Stimulated activated CD8-positive, alpha-beta memory T cell treated with anti-CD3 and anti-CD28 coated beads, Interleukin-2, amount 100 ng/mL, for 48 hours (primary cell): Measurements from ENCODE around the gene UTP14C.
A peak's percentile ranks its signal among the peaks of the same experiment; 100 is the strongest.
"Not testable (repeated sequence)": the region's sequence is repeated elsewhere in the genome, so short reads cannot be mapped to it uniquely, and the experiment has no call there.

ENCODE experiments used
- DNase-seq, 2 donors: peaks; one replicate each; pipeline ENCODE4 v3.0.0-alpha.2; 2020; ENCODE audit warnings: low read depth in 2 of 2

Gene UTP14C

DNA sequence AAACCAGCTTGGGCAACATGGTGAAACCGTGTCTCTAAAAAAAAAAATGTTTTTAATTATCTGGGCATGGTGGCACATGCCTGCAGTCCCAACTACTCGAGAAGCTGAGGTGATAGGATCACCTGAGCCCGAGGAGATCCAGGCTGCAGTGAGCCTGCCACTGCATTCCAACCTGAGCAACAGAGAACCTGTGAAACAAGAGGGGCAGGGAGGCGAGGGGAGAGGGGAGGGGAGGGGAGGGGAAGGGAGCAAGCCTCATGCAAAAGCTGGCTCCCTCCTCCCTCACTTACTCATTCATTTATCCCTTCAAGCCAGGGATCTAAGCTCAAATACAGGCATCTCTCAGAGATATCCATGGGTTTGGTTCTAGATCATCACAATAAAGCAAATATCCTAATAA, 22.1 kb upstream of the UTP14C start:
- DNase-seq = no peak

DNA sequence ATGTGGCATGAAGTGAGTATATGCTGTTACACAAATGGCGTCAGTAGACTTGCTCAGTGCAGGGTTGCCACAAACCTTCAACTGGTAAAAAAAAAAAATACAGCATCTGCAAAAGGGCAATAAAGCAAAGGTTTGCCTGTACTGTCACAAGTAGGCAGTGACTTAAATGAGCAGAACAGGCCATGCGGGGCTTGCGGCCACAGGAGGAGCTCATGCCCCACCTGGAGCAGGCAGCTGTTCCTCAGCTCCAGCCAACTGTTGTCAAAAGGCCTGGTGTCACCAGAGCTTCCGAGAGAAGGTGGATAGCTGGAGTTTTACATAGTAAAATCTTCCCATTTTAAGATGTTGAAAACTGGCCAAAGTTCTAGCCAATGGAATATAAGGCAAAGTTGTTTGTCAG, 20.9 kb upstream of the UTP14C start:
- DNase-seq = no peak

DNA sequence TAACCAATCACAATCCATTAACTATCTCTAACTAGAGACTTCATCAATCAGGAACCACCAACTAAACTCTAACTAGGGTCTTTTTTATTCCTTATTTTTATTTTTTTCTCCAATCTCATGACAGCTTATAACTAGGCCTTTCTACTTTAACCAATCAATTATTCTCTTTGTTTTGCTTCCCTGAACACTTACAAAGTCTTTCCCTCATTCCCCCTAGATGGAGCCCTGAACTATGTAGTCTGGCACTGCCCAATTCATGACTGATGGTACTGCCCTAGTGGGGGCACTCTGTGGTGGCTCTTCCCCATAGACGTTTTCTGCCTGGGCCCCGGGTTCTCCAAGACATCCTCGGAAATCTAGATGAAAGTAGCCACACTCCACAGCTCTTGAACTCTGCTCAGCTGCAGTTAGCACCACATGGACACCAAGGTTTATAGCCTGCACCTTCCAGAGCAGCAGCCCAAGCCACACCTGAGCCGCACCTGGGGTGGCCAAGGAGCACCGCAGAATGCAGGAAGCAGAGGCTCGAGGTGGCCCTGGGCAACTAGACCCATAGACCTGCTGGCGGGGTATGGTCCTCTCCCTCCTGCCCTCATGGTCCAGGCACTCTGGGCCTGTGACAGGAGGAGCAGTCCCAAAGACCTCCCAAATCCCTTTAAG, 19.9 kb upstream of the UTP14C start:
- no peak for DNase-seq

DNA sequence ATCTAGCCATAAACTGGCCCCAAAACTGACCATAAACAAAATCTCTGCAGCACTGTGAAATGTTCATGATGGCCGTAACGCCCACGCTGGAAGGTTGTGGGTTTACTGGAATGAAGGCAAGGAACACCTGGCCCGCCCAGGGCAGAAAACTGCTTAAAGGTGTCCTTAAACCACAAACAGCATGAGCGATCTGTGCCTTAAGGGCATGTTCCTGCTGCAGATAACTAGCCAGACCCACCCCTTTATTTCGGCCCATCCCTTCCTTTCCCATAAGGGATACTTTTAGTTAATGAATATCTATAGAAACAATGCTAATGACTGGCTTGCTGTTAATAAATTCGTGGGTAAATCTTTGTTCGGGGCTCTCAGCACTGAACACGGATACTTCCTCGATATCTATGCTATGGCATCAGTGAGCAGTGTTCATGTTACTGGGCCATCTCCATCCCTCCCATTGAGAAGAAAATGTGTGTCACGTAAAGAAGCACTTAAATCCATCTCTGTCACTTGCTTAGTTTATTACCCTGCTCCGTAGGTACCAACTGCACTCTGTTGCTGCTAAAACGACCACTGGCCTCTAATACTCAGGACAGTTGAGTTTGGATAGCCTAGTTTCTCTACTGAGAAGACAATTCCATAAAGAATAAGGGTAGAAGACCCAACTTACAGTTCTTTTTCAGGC, 18.5 kb upstream of the UTP14C start:
- no peak for DNase-seq

DNA sequence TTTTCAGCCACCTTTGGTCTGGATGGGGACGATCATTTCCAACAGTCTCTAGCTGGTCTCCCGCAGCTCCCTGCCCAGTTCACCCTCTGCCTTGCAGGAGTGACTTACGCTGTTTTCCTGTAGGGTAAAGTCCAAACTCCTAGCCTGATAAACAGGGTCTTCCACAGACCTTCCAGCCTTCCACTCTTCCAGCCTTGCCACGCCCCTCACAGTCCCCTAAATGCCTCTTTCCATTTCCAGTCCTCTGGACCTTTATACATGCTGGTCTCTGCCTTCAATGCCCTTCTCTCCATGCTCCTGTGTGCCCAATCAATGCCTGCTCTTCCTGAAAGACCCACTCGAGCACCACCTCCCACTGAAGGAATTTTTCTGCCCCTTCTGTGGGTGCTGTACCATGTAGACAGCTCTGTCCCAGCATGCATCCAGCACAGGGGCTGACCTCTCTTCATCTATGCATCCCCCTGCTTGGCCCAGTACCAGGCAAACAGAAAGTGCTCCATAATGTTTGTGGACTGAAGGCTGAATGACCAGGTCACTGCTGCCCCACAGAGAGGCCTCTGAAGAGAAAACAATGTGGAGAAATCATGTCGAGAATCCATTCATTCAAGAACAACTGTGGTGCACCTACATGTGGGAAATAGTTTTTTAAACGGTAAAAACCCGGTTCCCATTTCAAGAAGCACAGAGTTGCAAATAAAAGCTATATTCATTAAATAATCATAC, 17.8 kb upstream of the UTP14C start:
- DNase-seq = no peak

DNA sequence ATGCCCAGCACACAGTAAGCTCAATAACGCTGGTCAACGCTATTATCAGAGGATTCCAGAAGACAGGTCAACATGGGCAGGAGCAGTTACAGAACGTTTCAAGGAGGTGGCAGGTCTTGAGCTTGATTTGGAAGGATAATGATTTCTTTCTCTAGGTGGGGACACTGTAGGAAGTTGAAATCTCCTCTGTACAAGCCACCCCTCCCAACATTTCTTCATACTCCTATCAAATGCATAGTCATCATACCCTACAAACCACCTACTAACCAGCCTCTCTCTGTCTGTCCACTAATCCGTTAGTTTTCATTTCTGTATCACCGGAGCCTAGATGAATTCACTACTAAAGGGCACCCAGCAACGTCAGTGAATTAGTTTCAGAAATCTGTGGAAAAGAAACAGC, 14.5 kb upstream of the UTP14C start:
- no peak for DNase-seq

DNA sequence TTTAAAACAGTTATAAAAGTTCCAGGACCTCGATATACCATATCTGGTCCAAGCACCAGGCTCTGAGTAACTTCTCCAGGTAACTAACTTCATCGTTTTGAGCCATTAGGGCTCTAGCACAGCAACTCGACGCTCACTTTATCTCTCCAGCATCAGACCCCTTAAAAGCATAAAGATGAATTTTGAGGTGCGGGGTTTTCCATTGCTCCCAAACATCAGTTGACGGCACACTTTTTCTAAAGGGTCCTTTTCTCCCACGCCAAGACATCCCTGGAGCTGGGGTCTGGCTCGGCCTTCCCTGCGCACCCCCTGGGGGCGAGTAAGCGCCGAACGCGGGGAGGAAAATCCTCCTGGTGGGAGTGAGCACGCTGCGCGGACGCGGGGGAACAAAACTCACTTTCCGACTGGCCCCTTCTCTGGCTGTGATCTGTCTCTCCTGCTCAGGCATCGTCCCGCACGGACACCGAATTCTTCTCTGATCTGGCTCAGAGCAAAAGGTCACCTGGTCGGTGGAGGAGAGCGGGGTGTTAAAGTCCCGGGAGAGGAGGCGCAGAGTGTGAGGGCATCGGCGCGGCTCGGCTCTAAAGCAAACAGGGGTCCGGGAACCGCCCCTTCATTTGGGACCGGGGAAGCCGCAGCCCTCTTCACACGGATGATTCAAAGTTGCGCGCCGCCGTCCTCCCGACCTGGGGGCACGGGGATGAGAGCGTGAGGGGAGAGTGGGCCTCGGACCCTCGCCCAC, 13.4 kb upstream of the UTP14C start, which contains the start of gene ATP7B:
Gene ATP7B, minus strand, starts transcription at position 561 of the 742 bp plus-strand sequence. Its CDS starts 113 bp downstream, at position 448.
- peak; percentile 8 to 15 for DNase-seq

DNA sequence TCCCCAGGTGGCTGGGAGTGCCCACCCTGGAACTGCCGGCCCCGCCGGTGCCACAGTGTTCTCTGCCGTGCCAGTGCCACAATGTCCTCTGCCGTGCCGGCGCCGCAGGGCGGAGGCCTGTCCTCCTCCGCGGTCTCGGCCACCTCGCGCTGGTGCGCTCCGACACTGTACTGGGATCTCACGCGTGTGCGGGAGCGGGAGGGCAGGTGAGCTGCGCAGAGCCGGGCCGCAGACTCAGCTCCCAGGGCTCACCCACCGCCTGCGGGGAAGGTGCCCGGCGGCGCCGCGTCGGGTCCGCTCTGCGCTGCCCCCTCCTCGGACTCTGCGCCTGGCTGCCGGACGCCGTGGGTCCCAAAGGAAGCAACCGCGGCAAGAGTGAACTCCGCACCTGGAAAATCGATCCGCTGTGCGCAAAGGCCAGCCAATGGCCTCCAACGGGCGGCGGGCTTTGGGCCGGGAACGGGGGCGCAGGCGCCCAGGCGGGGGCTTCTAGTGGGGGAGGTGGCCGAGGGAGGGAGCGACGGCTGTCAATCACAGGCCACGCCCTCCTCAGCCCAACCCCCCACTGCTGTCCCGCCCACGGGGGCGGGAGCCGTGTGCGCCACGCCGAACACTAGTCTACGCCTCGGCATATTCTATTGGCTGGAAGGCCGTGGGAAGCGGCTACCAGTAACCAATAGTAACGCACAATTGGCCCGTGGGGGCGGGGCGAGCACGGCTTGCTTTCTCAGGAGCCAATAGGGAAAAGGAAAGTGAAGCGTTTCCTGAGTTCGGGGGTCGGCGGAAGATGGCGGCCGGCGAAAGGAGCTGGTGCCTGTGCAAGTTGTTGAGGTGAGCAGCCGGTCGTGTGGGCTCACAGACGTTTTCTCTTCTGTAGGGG, 12.6 kb upstream of the UTP14C start, which contains the start of gene ALG11:
Gene ALG11, plus strand, starts transcription at position 767 of the 880 bp plus-strand sequence. Its CDS starts 21 bp downstream, at position 788.
- peak; percentile 99 for DNase-seq

DNA sequence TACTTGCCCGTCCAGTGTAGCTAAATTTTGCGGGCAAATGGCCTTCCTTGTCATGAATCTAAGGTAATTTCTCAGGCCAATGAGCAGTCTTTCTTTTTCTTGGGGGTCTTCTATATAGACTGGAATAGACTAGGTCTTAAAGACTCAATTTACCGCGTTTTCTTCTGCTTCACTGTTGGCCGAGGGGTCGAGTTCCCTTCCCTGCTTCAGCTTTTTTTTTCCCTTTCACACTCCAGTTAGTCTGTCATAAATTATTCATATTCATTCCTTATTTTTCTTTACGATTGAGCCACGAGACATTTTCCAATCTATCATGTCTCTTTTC, 12.0 kb upstream of the UTP14C start:
- DNase-seq = no peak

DNA sequence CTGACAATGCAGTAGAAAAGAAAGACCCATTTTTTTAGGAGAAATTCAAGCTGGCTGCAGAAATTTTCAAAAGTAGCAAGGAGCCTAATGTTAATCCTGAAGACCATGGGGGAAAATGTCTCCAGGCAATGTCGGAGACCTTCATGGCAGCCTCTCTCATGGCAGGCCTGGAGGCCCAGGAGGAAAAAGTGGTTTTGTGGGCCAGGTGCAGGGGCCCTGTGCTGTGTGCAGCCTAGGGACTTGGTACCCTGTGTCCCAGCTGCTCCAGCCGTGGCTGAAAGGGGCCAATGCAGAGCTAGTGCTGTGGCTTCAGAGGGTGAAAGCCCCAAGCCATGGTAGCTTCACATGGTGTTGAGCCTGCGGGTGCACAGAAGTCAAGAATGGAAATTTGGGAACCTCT, 8.2 kb upstream of the UTP14C start:
- DNase-seq = no peak

DNA sequence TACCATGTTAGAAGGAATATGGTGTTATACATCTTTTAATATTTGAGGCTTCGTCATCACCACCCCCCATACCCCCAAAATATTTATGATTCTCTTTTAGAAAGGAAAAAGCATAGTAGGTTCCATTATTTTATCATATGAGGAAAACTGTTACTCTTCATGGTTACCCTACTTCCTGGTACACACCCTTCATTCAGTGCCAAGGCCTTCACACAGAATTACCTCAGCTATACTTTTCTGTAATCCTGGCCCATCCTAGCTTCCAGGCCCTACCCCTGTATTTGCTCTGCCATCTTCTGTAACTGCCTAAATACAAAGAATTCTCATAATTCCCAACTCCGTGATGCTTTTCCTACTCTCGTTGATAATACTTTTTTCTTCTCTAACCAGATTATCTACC, 4.3 kb upstream of the UTP14C start:
- DNase-seq = no peak

DNA sequence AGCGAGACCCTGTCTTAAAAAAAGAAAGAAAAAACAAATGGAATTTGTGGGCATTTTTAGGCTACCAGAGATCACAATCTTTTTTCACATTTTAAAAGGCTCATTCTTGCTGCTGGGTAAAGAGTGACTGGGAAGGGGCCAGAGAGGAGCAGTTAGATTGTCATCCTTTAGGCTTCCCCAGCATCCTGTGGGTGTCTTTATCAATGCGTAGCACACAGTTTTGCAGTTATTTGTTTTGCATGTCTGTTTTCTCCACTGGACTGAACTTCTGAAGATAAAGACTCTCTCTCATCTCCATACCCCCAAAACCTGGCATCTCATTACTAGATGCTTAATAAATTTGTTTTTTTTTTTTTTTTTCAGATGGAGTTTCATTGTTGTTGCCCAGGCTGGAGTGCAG, 2.1 kb upstream of the UTP14C start:
- no peak for DNase-seq

DNA sequence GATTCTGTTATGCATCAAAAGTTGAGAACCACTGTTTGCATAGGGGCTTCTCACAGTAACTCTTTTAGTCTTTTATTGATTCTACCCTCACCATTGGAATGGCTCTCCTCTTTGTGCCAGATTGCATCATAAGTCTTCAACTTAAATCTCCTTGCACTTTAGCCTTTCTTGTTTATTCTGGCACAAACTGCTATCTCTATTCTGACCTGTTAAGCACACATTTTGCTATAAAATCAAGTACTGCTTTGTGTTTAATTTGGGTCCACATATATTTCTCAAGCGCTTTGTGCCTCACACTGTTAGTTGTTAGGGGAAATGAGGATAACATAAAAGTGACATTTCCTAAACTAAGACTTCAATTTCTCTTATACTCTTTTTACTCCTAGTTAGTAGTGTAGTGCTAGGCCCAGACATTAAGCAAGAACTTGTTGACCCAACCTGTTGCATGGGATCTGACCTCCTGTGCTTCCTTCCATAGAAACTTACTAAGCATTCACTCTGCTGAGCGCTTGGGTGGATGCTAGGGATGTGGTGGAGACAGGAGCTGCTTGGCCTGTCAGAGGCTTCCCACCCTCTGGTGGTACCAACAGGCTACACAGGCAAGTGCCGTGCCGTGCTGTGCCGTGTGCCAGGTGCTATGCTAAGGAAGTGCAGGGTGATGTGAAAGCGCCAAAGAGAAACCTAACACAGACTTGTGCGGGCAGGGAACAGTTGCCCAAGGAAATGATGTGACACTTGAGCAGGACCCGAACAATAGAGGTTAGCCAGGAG, 1.2 kb downstream of the UTP14C start:
- DNase-seq = no peak

DNA sequence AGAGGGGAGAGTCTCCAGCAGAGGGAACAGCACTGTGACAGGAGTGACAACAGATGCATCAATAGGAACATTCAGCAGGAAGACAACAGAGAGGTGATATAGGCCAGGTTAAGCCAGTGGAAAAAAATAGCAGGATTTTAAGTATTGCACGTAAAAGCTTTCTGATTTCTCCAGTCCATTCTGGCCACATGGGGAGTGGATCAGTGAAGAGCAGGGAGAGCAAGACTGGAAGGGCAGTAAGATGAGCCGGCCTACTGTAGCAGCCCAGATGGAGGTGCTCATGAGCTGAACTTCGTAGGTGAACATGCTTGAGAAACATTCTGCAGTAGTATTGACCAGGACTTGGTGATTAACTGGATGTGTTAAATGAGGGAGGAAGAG, 1.7 kb downstream of the UTP14C start:
- DNase-seq = no peak

DNA sequence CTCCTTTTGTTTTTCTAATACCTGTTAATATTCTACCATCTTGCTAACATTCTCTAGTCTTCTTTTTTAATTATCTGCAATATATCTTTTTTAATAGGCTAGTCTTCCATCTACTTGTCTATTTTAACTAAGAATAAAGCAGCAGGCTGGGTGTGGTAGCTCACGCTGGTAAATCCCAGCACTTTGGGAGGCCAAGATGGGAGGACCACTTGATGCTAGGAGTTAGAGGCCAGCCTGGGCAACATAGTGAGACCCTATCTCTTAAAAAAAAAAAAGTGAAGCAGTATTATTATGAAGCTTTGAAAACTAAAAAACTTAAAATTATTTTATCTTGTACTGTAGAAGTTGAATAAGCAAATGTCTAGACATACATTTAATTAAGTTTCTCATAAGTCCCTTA, 3.3 kb downstream of the UTP14C start:
- no peak for DNase-seq

DNA sequence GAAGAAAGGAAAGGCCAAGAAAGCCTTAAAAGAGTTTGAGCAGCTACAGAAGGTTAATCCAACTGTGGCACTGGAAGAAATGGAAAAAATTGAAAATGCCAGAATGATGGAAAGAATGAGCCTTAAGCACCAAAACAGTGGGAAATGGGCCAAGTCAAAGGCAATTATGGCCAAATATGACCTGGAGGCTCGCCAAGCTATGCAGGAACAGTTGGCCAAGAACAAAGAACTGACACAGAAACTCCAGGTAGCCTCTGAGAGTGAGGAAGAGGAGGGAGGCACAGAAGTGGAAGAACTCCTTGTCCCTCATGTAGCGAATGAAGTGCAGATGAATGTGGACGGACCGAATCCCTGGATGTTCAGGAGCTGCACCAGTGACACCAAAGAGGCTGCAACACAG, 5.1 kb downstream of the UTP14C start:
- no peak for DNase-seq

DNA sequence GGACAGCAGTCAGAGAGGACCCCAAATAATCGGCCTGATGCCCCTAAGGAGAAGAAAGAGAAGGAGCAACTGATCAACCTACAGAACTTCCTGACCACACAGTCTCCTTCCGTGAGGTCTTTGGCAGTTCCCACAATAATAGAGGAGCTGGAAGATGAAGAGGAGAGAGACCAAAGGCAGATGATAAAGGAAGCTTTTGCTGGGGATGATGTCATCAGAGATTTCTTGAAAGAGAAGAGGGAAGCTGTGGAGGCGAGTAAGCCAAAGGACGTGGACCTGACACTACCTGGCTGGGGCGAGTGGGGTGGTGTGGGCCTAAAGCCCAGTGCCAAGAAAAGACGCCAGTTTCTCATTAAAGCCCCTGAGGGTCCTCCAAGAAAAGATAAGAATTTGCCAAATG, 5.9 kb downstream of the UTP14C start:
- not testable (repeated sequence) for DNase-seq

DNA sequence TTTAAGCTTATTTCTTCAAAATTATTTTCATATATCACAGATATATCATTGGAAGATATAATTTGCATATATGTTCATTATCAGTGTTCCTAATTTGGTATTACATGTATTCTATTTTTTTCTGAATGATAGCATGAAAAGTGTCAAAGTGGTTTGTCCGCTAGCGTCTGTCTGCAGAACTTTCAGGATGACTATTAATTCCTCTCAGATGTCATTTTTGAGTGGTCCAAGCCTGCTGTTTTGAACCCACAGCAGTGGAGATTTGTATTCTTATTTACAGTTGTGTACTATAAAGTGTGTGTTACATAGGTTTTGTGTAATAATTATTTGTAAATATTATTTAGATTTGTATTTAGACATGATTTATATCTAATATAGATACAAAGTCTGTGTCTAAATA, 8.5 kb downstream of the UTP14C start:
- DNase-seq = no peak

DNA sequence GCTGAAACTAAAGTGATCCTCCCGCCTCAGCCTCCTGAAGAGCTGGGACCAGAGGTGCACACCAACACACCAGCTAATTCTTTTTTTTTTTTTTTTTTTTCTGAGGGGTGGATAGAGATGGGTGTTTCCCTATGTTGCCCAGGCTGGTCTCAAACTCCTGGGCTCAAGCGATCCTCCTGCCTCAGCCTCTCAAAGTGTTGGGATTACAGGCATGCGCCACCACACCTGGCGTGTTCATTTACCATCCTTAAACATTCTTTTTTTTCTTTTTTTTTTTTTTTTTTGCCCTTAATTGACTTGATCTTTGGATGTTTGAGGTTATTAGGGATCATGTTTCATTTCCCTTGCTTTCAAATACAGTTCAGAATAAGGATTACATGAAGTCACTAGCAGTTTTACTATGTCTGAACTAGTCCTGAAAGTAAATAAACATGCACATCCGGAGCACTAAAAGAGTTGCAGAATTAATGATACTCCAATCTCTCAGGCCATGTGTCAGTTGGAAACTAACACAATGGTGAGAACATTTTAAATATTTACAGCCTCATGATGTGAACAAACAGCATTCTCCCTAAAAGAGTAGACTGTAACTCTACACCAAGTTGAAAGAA, 10.2 kb downstream of the UTP14C start:
- no peak for DNase-seq

DNA sequence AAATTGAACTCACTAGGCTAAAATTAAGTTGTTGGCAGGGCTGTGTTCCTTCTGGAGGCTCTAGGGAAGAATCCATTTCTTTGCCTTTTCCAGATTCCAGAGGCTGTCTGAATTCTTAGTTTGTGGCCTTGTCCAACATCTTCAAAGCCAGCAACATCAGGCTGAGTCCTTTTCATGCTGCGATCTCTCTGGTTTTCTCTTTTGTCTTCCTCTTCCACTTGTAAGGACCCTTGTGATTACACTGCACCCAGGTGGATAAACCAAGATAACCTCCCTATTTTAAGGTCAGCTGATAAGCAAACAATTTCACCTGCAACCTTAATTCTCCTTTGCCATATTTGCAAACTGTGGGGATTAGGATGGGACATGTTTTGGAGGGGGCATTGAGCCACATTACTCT, 11.5 kb downstream of the UTP14C start:
- no peak for DNase-seq
